AG09309 (cell line): Measurements from ENCODE around the gene AAR2.

Experiments used
- DNase-seq: peaks from one replicate; pipeline ENCODE4 v3.0.0-alpha.2; 2010; ENCODE audit warnings: low read depth
- H3K4me3 ChIP-seq: 2 replicates; pipeline ENCODE4 v1.5.1; 2011; ENCODE audit warnings: mild to moderate bottlenecking, low read depth, low read length, moderate library complexity; ENCODE audit not compliant: control insufficient read depth
- TF ChIP-seq, protein P1 (sequence below): IDR thresholded peaks from 2 replicates; pipeline ENCODE4 v1.5.1; 2011; ENCODE audit warnings: mild to moderate bottlenecking, low read depth, low read length, inconsistent platforms; ENCODE audit not compliant: insufficient read depth, control insufficient read depth; ENCODE audit errors: missing control alignments

AAR2 gene

DNA sequence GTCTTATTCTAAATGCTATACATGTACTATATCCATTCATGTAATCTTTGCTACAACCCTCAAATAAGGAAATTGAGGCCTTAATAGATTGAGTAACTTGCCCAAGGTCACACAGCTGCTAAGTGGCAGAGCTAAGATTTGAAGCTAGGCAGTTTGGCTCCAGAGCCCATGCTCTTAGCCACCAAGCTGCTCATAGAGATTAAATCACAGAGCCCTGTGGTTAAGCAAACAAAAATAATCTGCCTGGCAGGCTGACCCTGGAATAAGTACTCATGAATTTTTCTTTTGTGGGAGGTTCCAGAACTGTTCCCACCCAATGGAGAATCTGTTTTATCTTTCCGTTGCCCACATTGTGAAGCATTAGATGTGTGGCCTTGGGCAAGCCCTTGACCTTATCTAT is 7.4 kb downstream of the AAR2 start:
- TF ChIP-seq, protein P1, sequence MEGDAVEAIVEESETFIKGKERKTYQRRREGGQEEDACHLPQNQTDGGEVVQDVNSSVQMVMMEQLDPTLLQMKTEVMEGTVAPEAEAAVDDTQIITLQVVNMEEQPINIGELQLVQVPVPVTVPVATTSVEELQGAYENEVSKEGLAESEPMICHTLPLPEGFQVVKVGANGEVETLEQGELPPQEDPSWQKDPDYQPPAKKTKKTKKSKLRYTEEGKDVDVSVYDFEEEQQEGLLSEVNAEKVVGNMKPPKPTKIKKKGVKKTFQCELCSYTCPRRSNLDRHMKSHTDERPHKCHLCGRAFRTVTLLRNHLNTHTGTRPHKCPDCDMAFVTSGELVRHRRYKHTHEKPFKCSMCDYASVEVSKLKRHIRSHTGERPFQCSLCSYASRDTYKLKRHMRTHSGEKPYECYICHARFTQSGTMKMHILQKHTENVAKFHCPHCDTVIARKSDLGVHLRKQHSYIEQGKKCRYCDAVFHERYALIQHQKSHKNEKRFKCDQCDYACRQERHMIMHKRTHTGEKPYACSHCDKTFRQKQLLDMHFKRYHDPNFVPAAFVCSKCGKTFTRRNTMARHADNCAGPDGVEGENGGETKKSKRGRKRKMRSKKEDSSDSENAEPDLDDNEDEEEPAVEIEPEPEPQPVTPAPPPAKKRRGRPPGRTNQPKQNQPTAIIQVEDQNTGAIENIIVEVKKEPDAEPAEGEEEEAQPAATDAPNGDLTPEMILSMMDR, result no peak
- H3K4me3 ChIP-seq, result no peak overlapping the region
- DNase-seq, result no peak

DNA sequence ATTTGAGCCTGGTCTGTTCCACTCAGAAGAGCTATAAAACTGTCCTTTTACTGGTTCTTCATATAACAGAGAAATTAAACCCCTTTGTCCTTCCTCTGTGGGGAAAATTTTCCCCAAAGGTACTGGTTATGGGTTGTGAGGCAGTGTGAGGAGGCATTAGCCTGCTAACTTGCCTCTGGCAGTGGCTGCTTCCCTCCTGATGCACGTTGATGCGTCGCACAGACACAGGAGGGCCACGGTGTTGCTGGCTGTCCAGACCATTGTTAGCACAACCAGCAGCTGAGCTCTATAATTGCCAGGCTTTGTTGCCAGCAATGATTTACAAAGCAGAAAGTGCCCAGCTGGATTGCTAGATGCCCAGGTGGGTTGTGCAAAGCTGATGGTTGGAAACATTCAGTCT is 10.1 kb downstream of the AAR2 start:
- no peak overlapping the region for H3K4me3 ChIP-seq
- no peak for DNase-seq
- TF ChIP-seq, protein P1, result no peak

DNA sequence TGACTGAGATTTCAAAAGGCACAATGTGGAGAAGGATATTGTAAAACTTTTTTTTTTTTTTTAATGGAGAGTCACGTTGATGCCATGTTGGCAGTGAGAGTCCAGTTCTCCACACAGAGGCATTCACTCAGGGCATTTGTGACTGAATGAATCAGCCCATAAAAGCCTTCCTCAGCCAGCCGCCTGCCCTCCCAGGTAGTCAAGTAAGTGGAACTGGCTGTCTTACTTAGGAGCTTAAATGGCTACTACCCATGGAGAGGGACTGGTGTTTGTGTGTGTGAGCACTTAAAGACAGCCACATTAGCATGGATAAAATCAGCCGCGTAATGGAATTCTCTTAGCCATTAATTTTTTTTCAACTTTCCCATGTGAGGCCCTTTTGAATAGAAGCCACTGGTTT is 12.6 kb downstream of the AAR2 start:
- DNase-seq, result no peak
- TF ChIP-seq, protein P1, result no peak
- no peak overlapping the region for H3K4me3 ChIP-seq

DNA sequence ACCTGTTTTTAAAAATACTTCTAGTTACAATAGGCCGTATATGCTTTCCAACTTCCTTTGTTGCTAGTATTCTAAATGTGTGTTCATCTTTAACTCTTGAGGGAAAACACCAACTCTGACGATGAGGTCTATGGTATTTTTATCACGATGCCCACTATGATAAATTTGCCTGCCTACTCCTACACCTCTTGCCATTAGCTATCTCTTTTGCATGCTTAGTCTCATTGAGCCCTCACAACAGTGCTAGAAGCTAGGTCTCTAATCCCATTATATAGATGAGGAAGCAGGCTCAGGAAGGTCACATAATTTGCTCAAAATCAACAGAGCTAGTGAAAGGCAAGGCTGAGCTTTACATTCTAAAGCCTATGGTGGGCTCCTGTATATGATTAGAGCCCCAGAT is 13.2 kb downstream of the AAR2 start:
- TF ChIP-seq, protein P1, result no peak
- DNase-seq, result no peak

DNA sequence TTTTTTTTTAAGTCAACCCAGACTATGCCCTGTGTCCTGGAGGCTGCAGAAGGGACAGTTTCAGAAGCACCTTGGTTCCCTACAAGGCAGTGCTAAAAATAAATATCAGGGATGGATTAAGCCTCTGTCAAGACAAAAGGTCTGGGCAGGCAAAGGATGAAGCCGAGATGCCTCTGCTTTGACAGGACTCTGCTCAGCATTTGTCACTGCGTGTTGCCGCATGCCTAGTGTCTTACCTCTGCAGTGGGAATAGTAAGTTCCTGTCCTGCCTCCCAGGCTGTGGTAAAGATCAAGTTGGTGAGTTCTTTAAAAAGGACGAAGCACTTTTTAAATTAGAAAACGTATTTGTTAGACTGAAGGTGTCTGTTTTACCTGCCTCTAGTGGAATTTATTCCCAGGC is 15.1 kb downstream of the AAR2 start:
- no peak overlapping the region for H3K4me3 ChIP-seq
- DNase-seq, result no peak
- TF ChIP-seq, protein P1, result no peak

More for the DNA sequence above, 13.2 kb downstream of the AAR2 start:
- H3K4me3 ChIP-seq, result no peak overlapping the region

DNA sequence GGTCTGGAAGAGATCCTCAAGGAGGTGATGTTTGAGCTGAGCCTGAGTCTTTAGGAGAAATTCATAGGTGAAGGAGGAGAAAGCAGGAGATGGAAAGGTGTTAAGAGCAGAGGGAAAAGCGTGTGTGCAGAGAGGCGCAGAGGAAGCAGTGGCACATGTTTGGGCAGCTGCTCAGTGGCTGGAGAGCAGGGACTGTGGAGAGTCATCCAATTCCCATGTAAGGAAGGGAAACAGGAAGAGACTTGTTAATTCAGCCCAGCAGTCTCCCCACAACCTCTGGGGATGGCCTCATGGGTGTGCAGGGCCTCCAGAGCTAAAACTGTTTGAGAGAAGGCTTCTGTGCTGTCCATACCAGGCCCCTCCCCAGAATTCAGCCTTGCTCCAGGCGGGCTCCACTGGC is 16.2 kb downstream of the AAR2 start:
- no peak overlapping the region for H3K4me3 ChIP-seq
- TF ChIP-seq, protein P1, result no peak
- DNase-seq, result no peak

DNA sequence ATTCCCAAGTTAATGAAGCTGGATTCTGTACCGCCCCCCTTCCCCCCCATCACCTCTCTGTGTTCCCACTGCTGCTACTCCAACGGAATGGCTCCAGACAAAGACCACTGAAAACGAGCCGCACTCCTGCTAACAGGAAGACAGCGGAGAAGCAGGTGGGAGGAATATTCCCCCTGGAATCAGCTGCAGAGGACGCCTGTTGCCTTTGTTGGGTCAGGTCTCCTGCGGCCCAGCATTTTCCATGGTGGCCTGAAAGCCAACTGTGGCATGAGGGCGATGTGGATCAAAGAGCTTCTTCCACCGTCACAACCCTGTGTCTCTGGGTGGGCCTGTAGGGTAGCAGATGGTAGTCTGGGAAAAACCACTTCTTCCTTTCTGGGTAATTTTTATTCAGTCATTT is 16.8 kb downstream of the AAR2 start:
- DNase-seq, result no peak
- no peak overlapping the region for H3K4me3 ChIP-seq
- TF ChIP-seq, protein P1, result no peak
